Embryonic facial prominence (tissue), 1 donor: ENCODE results near the gene AMOTL2.

ENCODE experiments used
- DNase-seq: peaks from one replicate; pipeline ENCODE4 v3.0.0-alpha.2; 2016; ENCODE audit errors: extremely low spot score

The AMOTL2 gene

GRCh38 chr3:134315286-134316106 lies 58.8 kb downstream of the AMOTL2 start:
- DNase-seq: no peak

GRCh38 chr3:134314588-134315285 lies 59.5 kb downstream of the AMOTL2 start:
- no peak for DNase-seq

GRCh38 chr3:134313847-134314587 lies 60.2 kb downstream of the AMOTL2 start:
- no peak for DNase-seq

- no peak for DNase-seq
Measured at GRCh38 chr3:134312873-134313846, 61.1 kb downstream of the AMOTL2 start.

GRCh38 chr3:134312072-134312872 lies 62.0 kb downstream of the AMOTL2 start:
- DNase-seq: no peak

- DNase-seq: no peak
Measured at GRCh38 chr3:134311693-134312071, 62.6 kb downstream of the AMOTL2 start.

GRCh38 chr3:134311265-134311664 lies 63.0 kb downstream of the AMOTL2 start:
- DNase-seq: no peak

GRCh38 chr3:134309987-134310700 lies 64.1 kb downstream of the AMOTL2 start:
- no peak for DNase-seq

GRCh38 chr3:134308350-134308891 lies 65.8 kb downstream of the AMOTL2 start:
- DNase-seq: peak; percentile 79

GRCh38 chr3:134307425-134307824 lies 66.8 kb downstream of the AMOTL2 start:
- no peak for DNase-seq

- no peak for DNase-seq
Measured at GRCh38 chr3:134306320-134306719, 67.9 kb downstream of the AMOTL2 start.
